Loucy (cell line): Measurements from ENCODE around the gene DNM3.

Source experiments
- H2AFZ ChIP-seq: fragments of 200-600 bp; sonication (generic); 2 replicates; pipeline ENCODE4 v1.6.0; 2016; ENCODE audit warnings: antibody characterized with exemption, mild to moderate bottlenecking, low read length, moderate library complexity
- H3F3A ChIP-seq: fragments of 200-600 bp; 2 replicates; pipeline ENCODE4 v1.6.0; 2016; ENCODE audit warnings: antibody characterized with exemption, low read depth, mild to moderate bottlenecking
- H3K27me3 ChIP-seq: fragments of 200-600 bp; sonication (generic); 2 replicates; pipeline ENCODE4 v1.6.1; 2014; ENCODE audit warnings: low read length, mild to moderate bottlenecking; ENCODE audit not compliant: insufficient read depth, poor library complexity, severe bottlenecking
- H3K36me3 ChIP-seq: fragments of 200-600 bp; sonication (generic); 2 replicates; pipeline ENCODE4 v1.6.1; 2016; ENCODE audit warnings: low read length; ENCODE audit not compliant: insufficient read depth
- H3K4me1 ChIP-seq: fragments of 200-600 bp; sonication (generic); 2 replicates; pipeline ENCODE4 v1.5.1; 2014; ENCODE audit warnings: low read length, mild to moderate bottlenecking; ENCODE audit not compliant: insufficient read depth, poor library complexity, severe bottlenecking
- H3K4me2 ChIP-seq: fragments of 200-600 bp; sonication (generic); 2 replicates; pipeline ENCODE4 v1.6.0; 2014; ENCODE audit warnings: antibody characterized with exemption, low read length, low read depth, mild to moderate bottlenecking; ENCODE audit not compliant: poor library complexity, severe bottlenecking
- H3K4me3 ChIP-seq: fragments of 200-600 bp; sonication (generic); 2 replicates; pipeline ENCODE4 v1.5.1; 2014; ENCODE audit warnings: low read length, mild to moderate bottlenecking, mixed read lengths; ENCODE audit not compliant: poor library complexity, severe bottlenecking
- H3K79me2 ChIP-seq: fragments of 200-600 bp; sonication (generic); 2 replicates; pipeline ENCODE4 v1.6.1; 2014; ENCODE audit warnings: low read length; ENCODE audit not compliant: insufficient read depth
- H3K9ac ChIP-seq: fragments of 200-600 bp; sonication (generic); 2 replicates; pipeline ENCODE4 v1.6.0; 2014; ENCODE audit warnings: mild to moderate bottlenecking, low read depth, low read length, moderate library complexity; ENCODE audit not compliant: poor library complexity, severe bottlenecking
- H3K9me2 ChIP-seq: fragments of 200-600 bp; sonication (generic); replicated peaks from 2 replicates; pipeline ENCODE4 v1.6.1; 2016; ENCODE audit warnings: low read depth, low read length, mixed read lengths
- H3K9me3 ChIP-seq: fragments of 200-600 bp; sonication (generic); 2 replicates; pipeline ENCODE4 v1.6.1; 2014; ENCODE audit warnings: mild to moderate bottlenecking, antibody characterized with exemption, low read length, low read depth; ENCODE audit not compliant: insufficient read depth
- H4K20me1 ChIP-seq: fragments of 200-600 bp; sonication (generic); 2 replicates; pipeline ENCODE4 v1.6.0; 2014; ENCODE audit warnings: antibody characterized with exemption, low read length, mild to moderate bottlenecking; ENCODE audit not compliant: insufficient read depth, poor library complexity, severe bottlenecking
- EZH2phosphoT487 ChIP-seq: fragments of 200-600 bp; IDR thresholded peaks from 2 replicates; pipeline ENCODE4 v1.6.1; 2018; ENCODE audit warnings: antibody characterized with exemption, mild to moderate bottlenecking, moderate library complexity, borderline replicate concordance
- TF ChIP-seq, protein P1 (sequence below): fragments of 200-600 bp; sonication (generic); conservative IDR thresholded peaks from 2 replicates; pipeline ENCODE4 v1.5.1; 2014; ENCODE audit warnings: mild to moderate bottlenecking, antibody characterized with exemption, low read length

DNM3 gene

GRCh38 chr1:172254521-172255222 is 413.4 kb downstream of the DNM3 start:
- Histone ChIP-seq H3K9ac (no peak overlapping the region), H3F3A (no peaks in the 10 kb centered on the region), H3K36me3 (no peaks in the 10 kb centered on the region), H4K20me1 (no peaks in the 10 kb centered on the region), H2AFZ (peak overlapping the region; percentile 39; the same call in 1 of the 2 replicates), H3K4me3 (no peak overlapping the region), H3K9me3 (peaks cover 2% of the 10 kb centered on the region; the same call in 1 of the 2 replicates), H3K27me3 (no peaks in the 10 kb centered on the region), H3K79me2 (no peaks in the 10 kb centered on the region), H3K4me1 (peaks cover 13% of the 10 kb centered on the region), H3K4me2 (peak overlapping the region; percentile 43), H3K9me2 (no peaks in the 10 kb centered on the region)
- no peak for TF ChIP-seq EZH2phosphoT487
- TF ChIP-seq, protein P1, sequence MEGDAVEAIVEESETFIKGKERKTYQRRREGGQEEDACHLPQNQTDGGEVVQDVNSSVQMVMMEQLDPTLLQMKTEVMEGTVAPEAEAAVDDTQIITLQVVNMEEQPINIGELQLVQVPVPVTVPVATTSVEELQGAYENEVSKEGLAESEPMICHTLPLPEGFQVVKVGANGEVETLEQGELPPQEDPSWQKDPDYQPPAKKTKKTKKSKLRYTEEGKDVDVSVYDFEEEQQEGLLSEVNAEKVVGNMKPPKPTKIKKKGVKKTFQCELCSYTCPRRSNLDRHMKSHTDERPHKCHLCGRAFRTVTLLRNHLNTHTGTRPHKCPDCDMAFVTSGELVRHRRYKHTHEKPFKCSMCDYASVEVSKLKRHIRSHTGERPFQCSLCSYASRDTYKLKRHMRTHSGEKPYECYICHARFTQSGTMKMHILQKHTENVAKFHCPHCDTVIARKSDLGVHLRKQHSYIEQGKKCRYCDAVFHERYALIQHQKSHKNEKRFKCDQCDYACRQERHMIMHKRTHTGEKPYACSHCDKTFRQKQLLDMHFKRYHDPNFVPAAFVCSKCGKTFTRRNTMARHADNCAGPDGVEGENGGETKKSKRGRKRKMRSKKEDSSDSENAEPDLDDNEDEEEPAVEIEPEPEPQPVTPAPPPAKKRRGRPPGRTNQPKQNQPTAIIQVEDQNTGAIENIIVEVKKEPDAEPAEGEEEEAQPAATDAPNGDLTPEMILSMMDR = no peak

GRCh38 chr1:172255223-172255560 is 413.9 kb downstream of the DNM3 start:
- TF ChIP-seq EZH2phosphoT487 = no peak
- no peaks in the 10 kb centered on the region for H3K79me2 ChIP-seq
- peaks cover 2% of the 10 kb centered on the region; the same call in 1 of the 2 replicates for H3K9me3 ChIP-seq
- peaks cover 13% of the 10 kb centered on the region for H3K4me1 ChIP-seq
- no peaks in the 10 kb centered on the region for H3K27me3 ChIP-seq
- no peaks in the 10 kb centered on the region for H3K9me2 ChIP-seq
- H3K4me2 ChIP-seq = peak overlapping the region; percentile 43
- H2AFZ ChIP-seq = peak overlapping the region; percentile 39; the same call in 1 of the 2 replicates
- no peaks in the 10 kb centered on the region for H3F3A ChIP-seq
- no peaks in the 10 kb centered on the region for H3K36me3 ChIP-seq
- no peak overlapping the region for H3K9ac ChIP-seq
- no peaks in the 10 kb centered on the region for H4K20me1 ChIP-seq
- no peak overlapping the region for H3K4me3 ChIP-seq

DNA sequence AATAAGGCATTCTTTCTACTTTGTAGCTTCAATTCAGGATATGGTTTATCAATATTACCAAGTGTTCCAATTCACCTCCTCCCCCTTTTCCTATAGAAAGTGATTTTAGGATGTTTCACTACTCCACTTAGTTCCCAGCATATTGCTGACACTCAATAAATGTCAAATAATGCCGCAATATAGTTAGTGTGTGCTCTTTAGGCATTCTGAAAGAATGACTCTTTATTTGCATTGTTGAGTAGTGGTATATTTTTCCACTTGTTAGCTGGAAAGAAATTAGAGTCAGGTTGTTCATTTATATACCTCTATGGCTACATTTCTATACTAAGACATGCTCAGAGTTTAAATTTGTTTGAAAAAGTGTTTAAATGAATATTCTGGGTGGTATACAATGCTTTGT is 424.6 kb downstream of the DNM3 start:
- Histone ChIP-seq H3K9me2 (no peaks in the 10 kb centered on the region), H3K9me3 (no peaks in the 10 kb centered on the region; the same call in 1 of the 2 replicates), H3K79me2 (no peaks in the 10 kb centered on the region), H3K4me2 (no peak overlapping the region), H3K36me3 (no peaks in the 10 kb centered on the region), H3K4me3 (no peak overlapping the region), H3K4me1 (no peaks in the 10 kb centered on the region), H3K27me3 (no peaks in the 10 kb centered on the region), H3F3A (no peaks in the 10 kb centered on the region), H3K9ac (no peak overlapping the region), H2AFZ (no peak overlapping the region; the same call in 1 of the 2 replicates), H4K20me1 (no peaks in the 10 kb centered on the region)
- no peak for TF ChIP-seq EZH2phosphoT487
- TF ChIP-seq, protein P1 = no peak
